Vagina (tissue), 2 donors: ENCODE data around the gene LYPD5. TPM values are rescaled to one million over a fixed set of nuclear protein-coding genes. Genes with fewer than 3 reads are reported as not detected.

Experiments
- DNase-seq, 2 donors: peaks; one replicate each; pipeline ENCODE4 v3.0.0-alpha.2; 2017; ENCODE audit errors: extremely low spot score in 2 of 2
- H3K27ac ChIP-seq: fragments of 200-600 bp; sonication (generic); one replicate; pipeline ENCODE4 v1.5.1; 2019
- H3K27me3 ChIP-seq: fragments of 200-600 bp; sonication (generic); one replicate; pipeline ENCODE4 v1.5.1; 2019
- H3K36me3 ChIP-seq, 2 donors: fragments of 200-600 bp; sonication (generic); one replicate each; pipeline ENCODE4 v1.5.1; 2017 to 2019
- H3K4me1 ChIP-seq: fragments of 200-600 bp; sonication (generic); one replicate; pipeline ENCODE4 v1.5.1; 2019
- H3K4me3 ChIP-seq, 2 donors: fragments of 200-600 bp; sonication (generic); 1 replicate in 1 of 2; 2 replicates in 1 of 2; pipeline ENCODE4 v1.5.1; 2016 to 2019
- H3K9me3 ChIP-seq: fragments of 200-600 bp; sonication (generic); one replicate; pipeline ENCODE4 v1.5.1; 2019
- CTCF ChIP-seq, 3 experiments: fragments of 450-650 bp in 2 of 3; fragments of 200-600 bp in 1 of 3; sonication (generic) in 1 of 3; IDR thresholded peaks; one replicate each; pipeline ENCODE4 v1.5.1; 2017 to 2019; ENCODE audit warnings: antibody characterized with exemption in 3 of 3, mild to moderate bottlenecking in 2 of 3, moderate library complexity in 2 of 3
- POLR2A ChIP-seq, 2 donors: fragments of 450-650 bp; IDR thresholded peaks; one replicate each; pipeline ENCODE4 v1.6.1; 2017; ENCODE audit warnings: antibody characterized with exemption in 2 of 2, mild to moderate bottlenecking in 2 of 2, moderate library complexity in 2 of 2
- POLR2AphosphoS5 ChIP-seq, 2 donors: sonication (generic); formaldehyde crosslinking; IDR thresholded peaks; one replicate each; pipeline ENCODE4 v1.9.0; 2017; ENCODE audit warnings: antibody characterized with exemption in 2 of 2, mild to moderate bottlenecking in 2 of 2, low read depth in 1 of 2; ENCODE audit not compliant: insufficient read depth in 1 of 2
- intact Hi-C: fragments of 100-400 bp; cut with DNase I; formaldehyde crosslinking; loops from one replicate; pipeline ENCODE4 v1.15.1; 2023
- total RNA-seq: library from RNA; depleted of rRNA; stranded (reverse); fragments of >200 nt; gene quantifications from one replicate; pipeline ENCODE4 v1.2.3, GENCODE V29; 2016

The LYPD5 gene
- 3.7 TPM for total RNA-seq

DNA sequence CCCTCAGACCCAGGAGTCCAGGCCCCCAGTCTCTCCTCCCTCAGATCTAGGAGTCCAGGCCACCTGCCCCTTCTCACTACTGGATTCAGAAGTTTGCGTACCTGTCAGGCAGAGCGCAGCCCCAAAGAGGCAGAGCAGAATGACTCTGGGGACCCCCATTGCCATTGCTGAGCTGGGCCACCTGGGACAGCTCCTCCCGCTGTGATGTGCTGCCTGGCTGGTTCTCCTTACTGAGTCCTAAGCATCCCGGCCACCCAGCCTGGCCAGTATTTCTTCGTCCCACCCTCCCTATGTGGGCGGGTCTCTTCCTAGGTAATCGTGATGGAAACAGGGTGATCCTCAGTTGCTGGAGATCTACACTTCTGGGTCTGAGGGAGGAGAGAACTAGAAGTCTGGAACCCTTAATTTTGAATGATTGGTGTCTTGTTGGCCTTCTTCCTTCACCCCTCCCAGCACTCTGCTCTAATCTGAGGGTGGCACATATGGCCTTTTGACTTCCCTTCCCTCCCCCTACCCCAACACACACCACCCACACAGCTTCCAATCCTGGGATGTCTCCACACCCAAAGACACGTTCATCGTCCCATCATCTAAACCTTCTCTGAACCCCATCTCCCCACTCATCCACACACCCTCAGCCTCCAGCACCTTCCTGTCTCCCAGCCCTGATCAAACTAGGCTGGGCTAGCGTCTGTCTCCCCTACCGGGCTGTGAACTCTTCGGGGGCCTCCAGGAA is at the start of gene LYPD5:
Gene LYPD5 (minus strand): TSS at position 232 of the 736 bp plus-strand sequence. CDS start 67 bp downstream, at position 165.
- no peak for DNase-seq
- H3K27me3 ChIP-seq = no peaks in the 10 kb centered on the region
- TF ChIP-seq CTCF (IDR thresholded peaks at IDR 0.05) (no peak), POLR2A (IDR thresholded peaks at IDR 0.05) (no peak), POLR2AphosphoS5 (IDR thresholded peaks at IDR 0.05; ENCODE audit: insufficient read depth in 1 of 2, low read depth in 1 of 2) (no peak)
- H3K4me1 ChIP-seq = peaks cover 10% of the 10 kb centered on the region
- H3K36me3 ChIP-seq = no peaks in the 10 kb centered on the region
- H3K9me3 ChIP-seq = no peaks in the 10 kb centered on the region
- H3K4me3 ChIP-seq = no peak within 1 kb of the TSS
- no peak within 1 kb of the TSS for H3K27ac ChIP-seq
- intact Hi-C loops = no loop called here

DNA sequence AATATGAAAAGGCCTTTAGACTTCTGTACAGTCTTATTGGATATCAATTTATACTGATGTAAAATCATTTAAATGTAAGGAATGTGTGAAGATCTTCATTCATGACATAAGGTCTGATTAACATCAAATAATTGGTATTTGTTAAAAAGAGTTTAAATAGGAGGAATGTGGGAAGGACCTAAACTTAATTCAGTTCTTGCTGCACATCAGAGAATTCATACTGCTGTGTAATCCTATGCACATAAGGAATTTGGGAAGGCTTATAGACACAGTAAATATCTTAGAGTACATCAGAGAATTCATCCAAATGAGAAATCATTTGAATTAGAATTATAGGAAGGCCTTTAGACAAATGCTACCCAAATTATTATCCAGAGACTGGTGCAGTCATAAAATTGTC is 46.6 kb upstream of the LYPD5 start:
- Histone ChIP-seq H3K4me3 (no peak overlapping the region), H3K9me3 (peaks cover 77% of the 10 kb centered on the region), H3K4me1 (no peaks in the 10 kb centered on the region), H3K27me3 (no peaks in the 10 kb centered on the region), H3K36me3 (peaks cover 4 to 82% of the 10 kb centered on the region in 2 donors), H3K27ac (no peak overlapping the region)
- DNase-seq = no peak
- TF ChIP-seq POLR2A (IDR thresholded peaks at IDR 0.05) (no peak), POLR2AphosphoS5 (IDR thresholded peaks at IDR 0.05; ENCODE audit: insufficient read depth in 1 of 2, low read depth in 1 of 2) (no peak), CTCF (IDR thresholded peaks at IDR 0.05) (no peak)
- intact Hi-C loops = no loop called here

DNA sequence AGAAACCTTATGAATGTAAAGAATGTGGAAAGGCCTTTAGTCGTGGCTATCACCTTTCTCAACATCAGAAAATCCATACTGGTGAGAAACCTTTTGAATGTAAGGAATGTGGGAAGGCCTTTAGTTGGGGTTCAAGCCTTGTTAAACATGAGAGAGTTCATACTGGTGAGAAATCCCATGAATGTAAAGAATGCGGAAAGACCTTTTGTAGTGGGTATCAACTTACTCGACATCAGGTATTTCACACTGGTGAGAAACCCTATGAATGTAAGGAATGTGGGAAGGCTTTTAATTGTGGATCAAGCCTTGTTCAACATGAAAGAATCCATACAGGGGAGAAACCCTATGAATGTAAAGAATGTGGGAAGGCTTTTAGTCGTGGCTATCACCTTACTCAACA is 45.6 kb upstream of the LYPD5 start:
- Histone ChIP-seq H3K9me3 (peaks cover 83% of the 10 kb centered on the region), H3K27ac (no peak overlapping the region), H3K4me1 (no peaks in the 10 kb centered on the region), H3K36me3 (peaks cover 4 to 91% of the 10 kb centered on the region in 2 donors), H3K4me3 (no peak overlapping the region), H3K27me3 (no peaks in the 10 kb centered on the region)
- DNase-seq = no peak
- TF ChIP-seq POLR2AphosphoS5 (IDR thresholded peaks at IDR 0.05; ENCODE audit: insufficient read depth in 1 of 2, low read depth in 1 of 2) (no peak), CTCF (IDR thresholded peaks at IDR 0.05) (no peak), POLR2A (IDR thresholded peaks at IDR 0.05) (no peak)
- intact Hi-C loops = no loop called here

- Histone ChIP-seq H3K4me1 (no peaks in the 10 kb centered on the region), H3K27me3 (no peaks in the 10 kb centered on the region), H3K4me3 (no peak overlapping the region), H3K27ac (no peak overlapping the region), H3K36me3 (peaks cover 4 to 93% of the 10 kb centered on the region in 2 donors), H3K9me3 (peaks cover 83% of the 10 kb centered on the region)
- DNase-seq = no peak
- TF ChIP-seq CTCF (IDR thresholded peaks at IDR 0.05) = no peak
- TF ChIP-seq POLR2A (IDR thresholded peaks at IDR 0.05) = no peak
- TF ChIP-seq POLR2AphosphoS5 (IDR thresholded peaks at IDR 0.05; ENCODE audit: insufficient read depth in 1 of 2, low read depth in 1 of 2) = no peak
- intact Hi-C loops = no loop called here
Measured at GRCh38 chr19:43847246-43847645, 45.0 kb upstream of the LYPD5 start.

- peaks cover 14 to 100% of the 10 kb centered on the region in 2 donors for H3K36me3 ChIP-seq
Measured at GRCh38 chr19:43842007-43842406, 39.8 kb upstream of the LYPD5 start.

More at GRCh38 chr19:43842007-43842406, 39.8 kb upstream of the LYPD5 start:
- intact Hi-C loops = no loop called here
- Histone ChIP-seq H3K27me3 (no peaks in the 10 kb centered on the region), H3K4me1 (no peaks in the 10 kb centered on the region), H3K27ac (no peak overlapping the region), H3K9me3 (peaks cover 78% of the 10 kb centered on the region), H3K4me3 (no peak overlapping the region)
- TF ChIP-seq CTCF (IDR thresholded peaks at IDR 0.05) (no peak), POLR2A (IDR thresholded peaks at IDR 0.05) (no peak), POLR2AphosphoS5 (IDR thresholded peaks at IDR 0.05; ENCODE audit: insufficient read depth in 1 of 2, low read depth in 1 of 2) (no peak)
- DNase-seq = no peak
